HG03097 (cell line): Measurements from ENCODE around the gene RBM39.
"Not testable (repeated sequence)": the region's sequence is repeated elsewhere in the genome, so short reads cannot be mapped to it uniquely, and the experiment has no call there.

Source experiments
- ATAC-seq: cut with Tn5 transposase; IDR thresholded peaks from one replicate; pipeline ENCODE4 v1.9.1; 2021; ENCODE audit not compliant: unreplicated experiment, low FRiP score

Gene RBM39

DNA sequence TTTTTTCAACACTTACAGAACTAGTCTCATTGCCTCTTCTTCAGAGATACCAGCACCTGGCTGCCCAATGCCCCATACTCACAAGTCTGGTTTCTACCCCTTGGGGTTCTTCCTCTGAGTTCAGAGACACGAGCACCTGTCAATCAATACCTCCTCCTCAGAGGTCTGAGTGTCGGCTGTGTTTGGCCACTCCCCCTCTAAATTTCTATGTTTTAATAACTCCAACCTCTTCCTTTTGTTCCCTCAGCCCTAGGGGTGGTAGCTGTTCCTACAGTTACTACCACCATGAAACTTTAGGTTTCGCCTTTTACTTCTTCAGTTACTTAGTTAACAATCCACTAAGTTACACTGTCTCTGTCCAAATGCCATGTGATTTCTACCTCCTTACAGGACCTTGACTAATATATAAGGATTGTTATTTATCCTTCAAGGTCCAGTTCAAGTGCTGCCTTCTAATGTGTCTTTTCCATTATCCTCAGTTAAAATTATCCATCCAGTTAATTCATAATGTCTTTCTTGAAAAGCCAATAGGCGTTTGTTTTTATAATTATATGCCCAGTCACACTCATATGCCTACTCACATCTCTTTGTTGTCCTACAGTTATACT is 15.1 kb upstream of the RBM39 start:
- no peak for ATAC-seq

GRCh38 chr20:35756404-35756803 is 14.3 kb upstream of the RBM39 start:
- no peak for ATAC-seq

GRCh38 chr20:35750611-35751010 is 8.6 kb upstream of the RBM39 start:
- ATAC-seq = no peak

- not testable (repeated sequence) for ATAC-seq
Measured at GRCh38 chr20:35744492-35744841, 2.4 kb upstream of the RBM39 start.

- ATAC-seq = no peak
Measured at GRCh38 chr20:35743693-35744491, 1.8 kb upstream of the RBM39 start.

GRCh38 chr20:35742741-35743523 is 872 bp upstream of the RBM39 start:
- no peak for ATAC-seq

DNA sequence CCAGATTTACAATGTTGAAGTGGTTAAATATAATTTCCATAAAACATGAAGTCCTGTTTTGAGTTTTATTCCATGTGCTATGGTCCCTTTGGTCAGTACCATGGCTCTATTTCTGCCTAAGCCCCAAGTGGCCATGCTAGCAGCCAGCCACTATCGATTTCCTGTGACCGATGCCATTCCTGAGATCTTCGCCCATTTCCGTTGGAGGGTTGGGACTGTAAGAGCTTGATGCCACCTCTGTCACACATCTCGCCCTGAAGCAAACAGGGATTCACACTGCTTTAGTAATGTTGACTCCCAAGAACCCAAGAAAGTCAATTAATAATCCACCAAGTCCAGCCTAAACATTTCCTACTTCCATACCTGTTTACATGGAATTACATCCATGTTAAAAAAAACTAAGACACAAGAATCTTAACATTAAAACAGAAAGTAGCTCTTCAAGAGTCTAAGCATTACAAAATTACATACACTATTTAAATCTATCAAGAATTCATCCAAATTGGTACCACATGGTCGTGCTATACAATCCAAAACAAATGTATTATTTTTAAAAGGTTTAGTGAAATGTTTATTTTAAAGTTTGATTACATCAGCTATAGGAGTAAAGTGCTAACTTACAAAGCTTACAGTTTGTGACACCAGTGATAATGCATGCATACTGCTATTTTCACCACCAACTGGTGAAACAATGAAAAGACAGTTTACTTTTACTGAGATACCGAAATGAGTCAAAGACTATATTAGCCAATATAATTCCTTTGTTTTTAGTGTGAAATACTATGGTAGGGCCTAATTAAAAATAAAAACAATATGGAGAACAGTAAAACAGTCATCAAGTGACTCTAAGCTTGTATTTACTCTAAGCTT is 2.5 kb downstream of the RBM39 start:
- no peak for ATAC-seq

DNA sequence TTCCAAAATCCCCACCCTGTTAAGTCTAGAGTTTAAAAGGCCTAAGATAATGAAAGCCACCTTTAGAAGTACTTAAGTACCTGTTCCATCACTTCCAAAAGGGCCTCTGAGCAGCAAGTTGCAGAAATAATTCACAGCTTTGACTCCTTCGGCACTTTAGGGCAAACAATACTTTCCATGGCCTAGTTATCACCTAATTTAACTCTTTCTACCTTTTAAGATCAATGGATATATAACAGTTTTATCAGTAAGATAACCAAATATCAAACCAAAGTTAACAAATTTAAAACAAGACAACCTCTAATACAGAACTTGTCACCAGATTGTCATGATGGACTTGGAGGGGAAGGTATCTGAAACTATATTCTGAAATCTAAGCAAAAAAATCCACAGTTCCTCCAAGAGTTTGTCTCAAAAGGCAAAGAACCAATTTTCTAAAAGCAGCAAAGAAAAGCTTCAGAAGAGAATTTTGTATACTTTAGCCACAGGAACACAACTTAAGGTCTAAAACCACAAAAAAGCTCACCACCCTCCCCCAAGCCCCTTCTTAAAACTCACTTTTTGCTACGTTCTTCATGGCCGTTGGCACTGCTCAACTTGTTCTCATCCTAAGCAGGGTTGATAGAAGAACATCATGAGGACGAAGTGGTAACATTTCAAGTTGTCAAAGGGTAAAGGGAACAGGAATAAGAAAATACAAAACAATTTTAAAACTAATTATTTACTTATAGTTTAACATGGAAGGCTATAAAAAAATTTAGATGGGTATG is 3.5 kb downstream of the RBM39 start:
- ATAC-seq = no peak

- ATAC-seq = no peak
Measured at GRCh38 chr20:35737865-35738333, 4.2 kb downstream of the RBM39 start.

DNA sequence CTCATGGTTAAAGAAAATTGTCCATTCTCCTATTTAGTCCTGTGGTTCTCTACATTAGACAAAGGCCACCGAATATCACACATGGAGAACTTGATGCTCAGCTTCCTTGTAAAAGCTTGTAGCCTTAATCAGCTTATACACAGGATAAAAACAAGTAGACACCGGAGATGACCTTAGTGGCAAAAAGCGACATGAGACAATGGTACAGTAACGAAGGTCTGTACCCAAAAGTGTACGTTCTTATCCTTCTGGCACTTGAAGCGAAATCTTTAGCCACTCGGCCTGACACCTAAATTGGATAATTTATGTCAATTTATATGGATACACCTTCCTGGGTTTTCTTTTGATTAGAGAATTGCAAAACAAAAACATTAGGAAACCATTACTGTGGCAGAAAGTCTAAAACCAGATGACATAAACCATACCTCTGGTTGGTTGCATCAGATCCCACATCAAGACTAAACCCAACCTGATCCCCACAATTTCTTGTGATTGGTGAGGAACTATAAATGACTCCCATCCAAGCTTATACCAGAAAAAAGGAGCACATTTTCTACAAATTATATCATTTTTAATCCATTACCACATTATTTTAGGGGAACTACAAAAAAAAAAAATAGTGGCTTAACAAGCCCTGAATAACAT is 6.1 kb downstream of the RBM39 start:
- ATAC-seq = no peak

DNA sequence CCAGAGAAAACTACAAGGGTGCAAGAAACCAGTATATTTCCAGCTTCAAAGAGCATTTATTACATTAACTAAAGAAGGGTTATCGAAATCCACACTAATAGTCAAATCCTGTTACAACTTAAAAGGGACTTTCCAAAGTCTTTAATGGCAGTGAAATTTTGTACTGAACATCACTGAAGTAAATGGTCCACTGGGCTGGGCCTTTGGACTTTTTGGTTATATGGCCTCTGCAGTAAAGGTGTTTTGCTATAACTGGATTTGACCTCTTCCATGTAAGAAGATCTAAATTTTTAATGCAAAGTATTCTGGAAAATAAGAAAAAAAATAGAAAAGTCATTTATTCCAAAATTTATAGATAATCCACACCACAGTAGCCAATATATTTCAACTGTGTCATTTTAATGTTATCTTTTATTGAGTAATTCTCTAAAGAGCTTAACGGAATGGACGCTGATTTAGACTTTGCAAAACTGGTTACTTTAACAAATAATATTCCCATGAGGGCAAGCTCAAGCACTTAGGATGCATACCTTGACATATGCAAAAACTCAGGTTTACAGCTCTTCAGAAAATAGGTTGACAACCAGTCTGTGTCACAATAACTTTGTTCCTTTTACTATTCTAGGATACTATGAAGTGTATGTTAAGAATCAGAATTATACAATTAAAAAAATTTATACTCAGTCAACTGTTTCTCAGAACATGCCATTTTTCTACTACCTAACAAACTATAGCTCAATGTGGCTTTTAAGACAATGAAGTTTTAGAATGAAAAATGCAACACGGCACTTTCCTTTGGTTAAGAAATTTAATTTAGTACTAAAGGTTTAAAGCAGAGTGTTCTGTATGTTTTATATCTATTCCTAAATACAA is 7.0 kb downstream of the RBM39 start:
- ATAC-seq = no peak

DNA sequence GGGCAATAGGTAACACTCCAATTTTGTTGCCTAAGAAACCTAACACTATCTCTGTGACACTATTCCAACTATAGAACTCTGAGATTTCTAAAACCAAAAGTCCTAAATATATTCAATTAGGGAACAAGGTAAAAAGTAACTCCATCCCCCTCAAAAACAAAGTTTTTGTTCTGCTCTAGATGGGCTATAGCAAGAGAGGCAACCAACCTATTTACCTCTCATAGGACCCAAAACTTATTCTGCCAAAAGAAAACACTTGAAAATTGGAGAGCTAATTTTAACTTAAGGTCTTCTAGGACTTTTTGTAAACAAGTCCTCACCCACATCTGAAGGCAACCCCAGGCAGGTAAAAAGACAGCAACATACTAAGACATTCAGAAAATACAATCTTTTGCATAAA is 7.7 kb downstream of the RBM39 start:
- no peak for ATAC-seq

DNA sequence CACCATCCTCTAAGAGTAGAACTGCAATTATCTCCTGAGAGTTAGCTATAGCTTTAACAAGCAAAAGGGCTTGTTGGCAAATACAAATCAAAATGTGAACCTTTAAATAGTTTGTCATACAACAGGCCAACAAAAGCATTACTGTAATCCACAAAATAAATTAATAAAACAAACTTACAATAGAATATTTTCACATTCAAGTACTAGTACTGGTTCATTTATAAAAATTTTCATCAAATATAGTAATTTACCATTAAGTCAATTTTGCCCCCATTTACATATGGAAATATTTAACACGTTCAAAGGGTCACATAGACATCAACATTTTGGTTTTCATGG is 9.4 kb downstream of the RBM39 start:
- no peak for ATAC-seq

- ATAC-seq = no peak
Measured at GRCh38 chr20:35731862-35732643, 10.0 kb downstream of the RBM39 start.

GRCh38 chr20:35731469-35731788 is 10.6 kb downstream of the RBM39 start:
- no peak for ATAC-seq

DNA sequence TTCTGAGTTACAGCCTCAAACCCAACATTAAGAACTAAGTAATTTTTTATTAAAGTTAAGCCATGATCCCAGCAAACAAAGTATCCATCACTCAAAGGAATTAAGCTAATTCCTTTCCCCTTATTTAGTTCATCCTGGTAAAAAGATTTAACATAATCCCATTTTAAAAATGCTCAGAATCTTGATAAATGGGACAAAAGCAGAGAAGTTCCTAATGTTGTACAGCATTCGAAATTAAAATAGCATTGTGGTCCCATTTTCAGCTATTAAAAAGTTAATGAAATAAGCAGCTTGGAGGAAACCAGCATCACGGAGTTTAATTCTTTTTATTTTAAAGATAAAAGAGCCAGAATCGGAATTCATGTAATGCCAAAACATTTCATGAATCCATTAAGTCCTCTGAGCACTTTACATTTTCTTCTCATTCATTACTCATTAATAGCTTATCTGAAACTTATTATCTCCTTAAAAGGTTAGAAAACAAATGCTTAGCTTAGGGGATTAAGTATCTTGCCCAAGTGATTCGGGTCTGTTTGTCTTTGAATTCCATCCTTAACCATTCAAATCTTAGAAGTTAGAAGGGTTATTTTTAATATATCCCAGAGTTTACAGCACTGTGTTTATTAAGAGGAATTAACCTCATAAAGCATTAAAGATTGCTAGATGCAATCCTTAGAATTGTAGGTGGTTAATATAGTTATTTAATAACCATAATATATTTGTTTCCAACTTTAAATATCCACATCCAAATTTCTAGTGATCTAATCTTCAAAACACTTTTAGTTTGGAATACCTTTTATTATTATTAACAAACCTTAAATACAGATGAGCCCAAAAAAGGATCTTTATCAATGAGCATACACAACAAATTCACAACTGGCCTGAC is 11.2 kb downstream of the RBM39 start:
- ATAC-seq = no peak
